SIG-M5 (cell line): Measurements from ENCODE around the gene NEK3.
A peak's percentile ranks its signal among the peaks of the same experiment; 100 is the strongest.
"Not testable (repeated sequence)": the region's sequence is repeated elsewhere in the genome, so short reads cannot be mapped to it uniquely, and the experiment has no call there.

ENCODE experiments used
- DNase-seq: peaks from one replicate; lab custom pipeline; 2025; lab: John Stamatoyannopoulos, UW

The NEK3 gene, protein sequence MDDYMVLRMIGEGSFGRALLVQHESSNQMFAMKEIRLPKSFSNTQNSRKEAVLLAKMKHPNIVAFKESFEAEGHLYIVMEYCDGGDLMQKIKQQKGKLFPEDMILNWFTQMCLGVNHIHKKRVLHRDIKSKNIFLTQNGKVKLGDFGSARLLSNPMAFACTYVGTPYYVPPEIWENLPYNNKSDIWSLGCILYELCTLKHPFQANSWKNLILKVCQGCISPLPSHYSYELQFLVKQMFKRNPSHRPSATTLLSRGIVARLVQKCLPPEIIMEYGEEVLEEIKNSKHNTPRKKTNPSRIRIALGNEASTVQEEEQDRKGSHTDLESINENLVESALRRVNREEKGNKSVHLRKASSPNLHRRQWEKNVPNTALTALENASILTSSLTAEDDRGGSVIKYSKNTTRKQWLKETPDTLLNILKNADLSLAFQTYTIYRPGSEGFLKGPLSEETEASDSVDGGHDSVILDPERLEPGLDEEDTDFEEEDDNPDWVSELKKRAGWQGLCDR

DNA sequence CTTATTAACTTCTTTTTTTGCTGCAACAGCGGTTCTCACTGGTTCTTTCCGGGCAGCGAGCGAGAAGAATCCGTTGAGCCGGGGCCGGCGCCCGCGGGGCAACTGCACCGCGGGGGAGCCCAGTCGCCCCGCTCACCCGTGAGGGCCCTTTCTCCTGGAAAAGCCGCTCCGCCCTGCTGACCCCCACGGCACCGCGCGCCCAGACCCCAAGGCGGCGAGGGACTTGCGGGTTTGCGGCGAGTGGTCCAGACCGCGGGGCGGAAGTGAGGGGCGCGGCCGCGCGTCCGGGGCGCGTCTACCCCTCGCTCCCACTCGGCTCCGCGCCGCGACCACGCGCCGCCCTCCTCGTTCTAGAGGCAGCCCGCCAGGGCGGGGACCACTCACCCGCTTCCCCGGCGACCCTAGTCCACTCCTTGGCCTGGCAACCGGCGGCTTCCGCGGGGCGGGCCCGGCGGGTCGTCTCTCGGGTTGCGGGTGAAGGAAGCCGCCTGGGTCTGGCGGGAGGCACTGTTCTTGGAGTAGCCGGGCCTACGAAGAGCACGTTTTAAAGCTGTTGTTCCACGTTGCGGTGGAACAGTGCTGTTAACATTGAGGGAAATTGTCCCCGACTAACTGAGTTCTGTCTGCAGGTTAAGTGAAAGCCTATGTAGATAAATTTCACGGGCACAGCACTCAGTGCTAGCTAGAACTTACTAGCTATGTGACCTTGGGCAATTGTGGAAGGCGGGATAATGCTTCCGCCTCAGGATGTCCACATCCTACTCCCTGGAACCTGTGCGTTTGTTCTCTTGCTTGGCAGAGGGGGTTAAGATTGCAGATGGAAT lies at the start of gene NEK3:
TSS of gene NEK3 (minus strand) at position 439 of the 824 bp plus-strand sequence. CDS start 3,406 bp downstream, outside the sequence.
- no peak for DNase-seq

DNA sequence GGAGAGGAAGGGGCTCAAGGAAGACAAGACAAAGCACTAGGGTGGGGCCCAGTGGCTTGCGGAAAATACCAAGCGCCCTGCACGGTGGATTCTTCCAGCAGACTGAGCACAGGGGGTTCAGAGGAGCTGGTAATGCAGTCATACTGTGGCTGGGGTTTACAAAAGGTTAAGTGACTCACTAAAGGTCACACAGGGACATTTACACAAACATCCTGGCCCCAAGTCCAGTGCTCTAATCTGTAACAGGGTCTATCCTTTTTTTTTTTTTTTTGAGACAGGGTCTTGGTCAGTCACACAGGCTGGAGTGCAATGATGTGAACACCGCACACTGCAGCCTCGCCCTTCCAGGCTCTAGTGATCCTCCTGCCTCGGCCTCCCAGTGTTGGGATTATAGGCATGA lies 49.0 kb upstream of the NEK3 start:
- not testable (repeated sequence) for DNase-seq

DNA sequence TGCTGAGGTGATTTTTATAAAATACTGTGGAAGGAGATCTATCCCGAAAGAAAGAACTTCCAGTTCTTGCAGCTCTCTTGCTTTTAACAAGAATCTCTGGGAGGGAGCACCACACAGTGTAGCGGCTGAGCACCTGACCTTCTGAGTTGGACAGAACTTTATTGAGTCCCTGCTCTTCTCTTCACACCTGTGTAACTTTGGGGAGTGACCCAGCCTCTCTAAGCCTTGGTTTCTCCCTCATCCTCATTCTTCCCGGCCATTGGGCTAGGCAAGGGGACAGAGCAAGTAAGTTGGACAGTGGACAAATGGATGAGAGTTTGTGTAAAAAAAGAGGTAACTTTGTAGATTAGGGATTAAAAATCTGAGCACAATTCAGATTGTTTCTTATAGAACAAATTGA lies 48.5 kb upstream of the NEK3 start:
- not testable (repeated sequence) for DNase-seq

DNA sequence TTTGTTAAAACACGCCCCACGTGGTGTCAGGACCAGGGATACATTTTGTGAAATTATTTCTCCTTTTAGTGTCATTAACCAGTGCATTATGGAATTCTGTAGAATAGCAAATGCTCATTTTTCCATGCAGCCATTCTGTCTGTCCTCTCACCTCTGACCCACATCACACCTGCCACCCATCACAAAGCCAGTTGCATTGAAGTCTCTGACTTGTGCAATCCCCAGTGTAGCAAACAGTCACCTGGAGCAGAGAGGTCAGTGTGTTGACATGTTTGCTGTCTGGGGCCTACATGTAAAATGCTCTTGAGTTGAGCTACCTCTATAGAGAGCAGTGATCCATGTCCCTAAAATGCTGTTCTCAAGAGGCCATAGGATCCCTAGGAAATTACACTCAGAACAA lies 47.9 kb upstream of the NEK3 start:
- not testable (repeated sequence) for DNase-seq

DNA sequence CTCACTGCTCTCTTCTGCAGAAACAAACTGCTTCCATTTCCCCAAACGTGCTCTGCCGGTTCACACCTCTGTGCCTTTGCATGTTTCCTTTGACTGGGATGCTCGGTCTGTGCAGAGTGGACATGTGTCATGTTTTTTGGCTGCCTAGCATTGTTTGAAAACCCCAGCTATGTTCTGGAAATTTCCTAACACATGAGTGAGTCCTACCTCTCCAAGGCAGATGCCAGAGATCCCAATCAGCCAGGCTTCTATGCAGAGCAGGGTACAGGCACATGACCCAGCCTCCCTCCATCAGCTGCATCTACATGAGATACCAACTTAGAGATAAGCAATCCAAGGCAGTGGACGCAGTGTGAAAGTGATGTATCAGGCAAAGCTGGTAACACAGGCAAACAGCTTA lies 45.1 kb upstream of the NEK3 start:
- DNase-seq, result not testable (repeated sequence)

DNA sequence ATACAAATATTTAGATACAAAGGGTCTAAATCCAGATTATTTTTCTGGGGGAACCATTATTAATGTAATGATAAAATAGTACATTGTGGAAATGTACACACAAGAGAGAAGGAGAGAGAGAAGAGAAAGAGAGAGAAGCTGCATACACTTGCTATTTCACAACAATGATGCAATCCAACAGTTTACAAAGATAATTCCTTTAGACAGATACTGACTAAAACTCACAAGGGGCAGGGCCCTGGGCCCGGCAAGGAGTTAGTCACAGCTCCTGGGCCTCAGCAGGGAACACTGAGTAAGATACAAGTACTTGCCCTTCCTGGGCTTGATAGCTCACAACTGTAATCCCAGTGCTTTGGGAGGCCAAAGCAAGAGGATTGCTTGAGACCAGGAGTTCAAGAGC lies 44.5 kb upstream of the NEK3 start:
- peak; percentile 54 for DNase-seq

DNA sequence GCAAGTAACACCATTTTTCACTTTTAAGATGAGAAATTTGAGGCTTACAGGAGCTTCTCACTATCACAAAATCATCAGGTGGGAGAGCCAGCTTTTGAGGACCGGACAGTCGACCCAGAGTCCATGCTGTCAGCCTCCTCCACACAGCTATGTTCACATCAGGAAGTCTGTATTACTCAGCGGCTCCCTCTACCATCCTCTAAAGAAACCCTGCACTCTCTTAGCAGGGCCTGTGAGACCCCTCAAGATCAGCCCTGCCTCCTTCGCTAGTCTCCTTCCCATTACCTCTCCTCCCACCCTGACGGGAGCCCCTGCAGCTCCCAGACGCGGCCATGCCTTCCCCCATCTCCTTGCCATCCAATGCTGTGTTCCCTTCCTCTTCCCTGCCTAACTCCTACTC lies 43.1 kb upstream of the NEK3 start:
- not testable (repeated sequence) for DNase-seq

DNA sequence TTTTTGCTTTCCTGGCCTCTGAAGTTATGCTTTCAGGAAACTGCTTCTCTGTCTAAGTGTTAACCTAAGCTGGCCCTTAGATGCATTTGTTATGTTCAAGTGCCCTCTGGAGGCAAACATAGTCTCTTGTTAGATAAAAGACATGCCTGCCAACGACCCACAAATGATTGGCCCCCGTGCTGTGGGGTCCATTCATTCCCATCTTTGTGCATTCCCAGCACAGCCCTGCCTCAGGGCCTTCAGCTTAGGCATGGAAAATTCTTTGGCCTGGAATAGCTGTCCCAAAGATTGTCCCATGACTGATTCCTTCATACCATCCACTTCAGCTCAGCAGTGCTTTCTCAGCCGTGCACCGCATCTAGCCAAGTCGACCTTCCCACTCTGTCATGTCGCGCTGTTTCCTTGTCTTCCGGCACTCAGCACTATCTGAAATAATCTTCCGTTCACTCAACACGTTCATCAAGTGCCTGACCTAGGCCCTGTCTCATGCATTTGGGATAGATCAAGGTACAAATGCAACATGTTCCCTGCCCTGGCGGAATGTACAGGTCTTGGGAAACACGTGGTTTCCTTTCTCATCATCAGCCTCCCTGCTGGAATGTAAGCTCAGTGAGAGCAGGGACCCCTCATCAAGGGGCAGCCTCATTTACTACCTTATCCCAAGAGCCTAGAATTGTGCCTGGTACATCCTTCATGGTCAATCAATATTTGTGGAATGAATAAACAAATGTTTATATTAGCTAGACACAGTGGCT lies 42.2 kb upstream of the NEK3 start:
- DNase-seq, result not testable (repeated sequence)

DNA sequence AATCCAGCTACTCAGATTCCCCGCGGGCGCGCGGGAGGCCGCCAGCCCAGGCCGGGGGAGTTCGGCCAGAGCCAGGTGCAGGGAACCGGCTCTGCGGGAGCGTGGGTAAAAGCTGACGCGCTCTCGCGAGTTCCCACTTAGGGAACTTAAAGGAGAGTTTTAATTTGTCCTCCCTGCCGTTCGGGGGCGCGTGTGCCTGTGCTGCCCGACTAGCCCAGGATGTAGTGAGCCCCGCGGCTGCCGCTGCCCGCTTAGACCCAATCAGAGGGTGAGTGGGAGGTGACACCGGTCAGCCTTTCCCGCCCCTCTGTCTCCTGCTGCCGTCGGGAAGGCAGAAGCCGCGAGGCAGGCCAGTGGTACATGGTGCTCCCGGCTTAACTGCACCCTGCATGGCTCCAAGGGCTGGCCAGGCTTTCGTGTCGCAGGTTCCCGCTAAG lies 36.0 kb upstream of the NEK3 start:
- no peak for DNase-seq

DNA sequence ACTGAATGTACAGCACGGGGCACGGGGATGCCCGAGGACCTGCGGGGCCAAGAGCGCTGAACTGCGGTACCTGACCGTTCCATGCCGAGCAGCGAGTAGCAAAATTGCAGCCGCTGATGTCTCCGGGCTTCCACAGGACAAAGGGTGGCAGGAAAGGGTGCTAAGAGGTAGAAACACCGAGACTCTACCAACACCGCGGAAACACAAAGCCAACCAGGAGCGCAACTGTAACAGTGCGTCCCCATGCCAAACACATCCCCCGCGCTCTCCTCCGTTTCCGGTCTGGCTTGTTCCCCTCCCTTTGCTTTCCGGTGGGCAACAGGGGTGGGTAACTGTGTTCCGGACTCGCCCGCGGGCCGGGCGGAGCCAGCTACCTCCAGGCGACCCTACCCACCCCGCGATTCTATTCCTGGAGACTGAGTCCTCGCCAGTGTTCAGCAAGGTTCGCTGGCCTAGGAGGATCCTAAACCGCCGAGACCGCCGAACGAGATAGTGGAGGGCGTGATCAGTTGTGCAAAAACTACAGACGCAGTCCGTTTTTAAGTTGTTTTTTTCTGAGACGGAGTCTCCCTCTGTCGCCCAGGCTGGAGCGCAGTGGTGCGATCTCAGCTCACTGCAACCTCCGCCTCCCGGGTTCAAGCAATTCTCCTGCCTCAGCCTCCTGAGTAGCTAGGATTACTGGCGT lies 34.9 kb upstream of the NEK3 start:
- DNase-seq, result no peak

DNA sequence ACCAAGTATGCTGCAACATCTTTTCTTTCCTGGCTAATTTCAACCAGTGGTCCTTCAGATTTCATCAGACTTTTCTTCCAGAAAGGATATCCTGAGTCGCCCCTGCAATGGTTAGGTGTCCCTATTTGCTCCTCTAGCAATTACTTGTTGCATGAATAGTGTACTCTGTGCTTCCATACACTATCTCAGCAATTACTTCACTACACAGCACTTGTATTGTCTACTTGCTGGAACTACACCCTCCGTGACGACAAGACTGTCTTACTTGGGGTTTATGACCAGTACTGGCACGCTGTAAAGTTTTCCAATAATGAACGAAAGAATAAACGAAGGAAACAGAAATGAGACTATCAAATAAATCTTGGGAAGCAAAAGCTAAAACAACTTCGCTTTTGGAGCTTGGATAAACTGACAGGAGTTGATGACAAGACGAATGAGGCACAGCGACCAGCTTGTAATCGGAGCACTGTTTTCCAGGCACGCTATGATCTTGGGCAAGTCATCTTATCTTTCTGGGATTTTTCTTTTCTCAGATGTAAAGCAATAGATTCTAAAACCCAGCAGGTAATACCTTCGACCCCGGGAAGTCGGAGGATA lies 34.3 kb upstream of the NEK3 start:
- DNase-seq, result not testable (repeated sequence)

DNA sequence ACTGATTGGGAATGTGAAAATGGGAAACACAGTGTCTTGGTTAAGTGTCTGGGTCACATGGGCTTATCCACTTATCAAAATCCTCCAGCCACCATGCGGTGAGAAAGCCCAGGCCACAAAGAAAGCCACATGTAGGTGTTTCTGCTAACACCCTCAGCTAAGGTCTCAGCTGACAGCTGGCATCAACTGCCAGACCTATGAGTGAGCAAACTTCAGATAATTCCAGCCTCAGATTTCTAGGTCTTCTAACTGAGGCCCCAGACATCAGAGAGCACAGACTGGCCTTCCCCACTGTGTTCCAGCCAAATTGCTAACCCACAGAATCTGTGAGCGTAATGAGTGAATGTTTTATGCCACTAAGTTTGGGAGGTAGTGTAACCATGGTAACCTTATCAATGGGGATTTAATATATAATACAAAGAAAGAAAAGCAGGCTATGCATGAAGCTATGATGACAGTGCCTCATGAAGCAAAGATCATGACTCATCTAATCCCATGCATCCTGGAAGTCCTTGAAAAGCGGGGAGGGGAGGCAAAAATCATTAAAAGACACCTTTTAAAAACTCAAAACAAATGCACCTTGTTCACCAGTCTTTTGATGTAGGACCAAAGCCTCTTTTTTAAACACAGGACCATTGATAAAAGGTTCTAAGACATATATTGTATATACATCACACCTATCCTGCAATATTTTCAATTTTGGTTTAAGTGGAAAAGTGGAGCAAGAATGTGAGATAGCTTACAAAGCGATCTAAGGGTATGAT lies 28.2 kb upstream of the NEK3 start:
- DNase-seq, result not testable (repeated sequence)

DNA sequence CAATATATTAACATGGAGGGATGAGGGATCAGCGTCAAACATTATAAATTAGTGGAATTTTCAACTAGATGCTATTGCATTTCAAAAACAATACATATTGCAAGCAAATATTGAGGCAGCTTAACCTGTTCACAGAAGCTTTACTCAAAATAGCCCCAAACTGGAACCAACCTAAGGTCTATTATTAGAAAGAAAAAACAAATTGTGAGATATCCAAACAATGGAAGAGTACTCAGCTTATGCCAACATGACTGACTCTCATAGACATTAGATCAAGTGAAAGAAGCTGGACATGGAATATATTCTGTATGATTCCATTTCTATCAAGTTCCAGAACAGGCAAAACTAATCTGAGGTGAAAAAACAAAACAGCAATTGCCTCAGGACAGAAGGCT lies 27.6 kb upstream of the NEK3 start:
- DNase-seq, result no peak

DNA sequence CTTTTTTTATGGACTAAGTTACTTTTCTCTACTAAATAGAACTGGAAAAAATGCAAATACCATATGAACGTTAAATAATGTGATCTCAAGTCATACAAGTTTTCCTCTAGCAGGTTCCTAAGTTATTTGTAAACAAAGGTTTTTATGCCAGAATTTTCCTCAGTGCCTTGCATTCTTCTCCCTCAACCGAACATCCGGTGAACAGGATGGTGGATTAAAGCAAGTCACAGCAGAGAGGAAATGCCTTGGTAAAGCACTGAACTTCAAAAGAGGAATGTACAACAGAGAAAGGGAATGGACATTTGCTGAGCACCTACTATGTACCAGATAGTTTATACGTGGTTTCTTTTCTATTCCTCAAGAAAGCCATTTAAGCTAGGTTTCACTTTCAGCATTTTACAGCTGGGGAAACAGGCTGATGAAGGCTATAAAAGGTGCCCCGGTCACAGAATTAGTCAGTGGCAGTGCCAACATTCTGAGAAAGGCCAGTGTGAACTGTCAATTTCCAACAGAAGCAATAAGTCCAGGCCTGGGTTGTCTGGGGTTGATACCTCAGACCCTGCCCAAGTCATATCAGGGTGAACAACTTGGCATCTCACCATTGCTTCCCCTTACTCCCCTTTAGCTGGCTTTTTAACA lies 22.0 kb upstream of the NEK3 start:
- DNase-seq, result not testable (repeated sequence)

DNA sequence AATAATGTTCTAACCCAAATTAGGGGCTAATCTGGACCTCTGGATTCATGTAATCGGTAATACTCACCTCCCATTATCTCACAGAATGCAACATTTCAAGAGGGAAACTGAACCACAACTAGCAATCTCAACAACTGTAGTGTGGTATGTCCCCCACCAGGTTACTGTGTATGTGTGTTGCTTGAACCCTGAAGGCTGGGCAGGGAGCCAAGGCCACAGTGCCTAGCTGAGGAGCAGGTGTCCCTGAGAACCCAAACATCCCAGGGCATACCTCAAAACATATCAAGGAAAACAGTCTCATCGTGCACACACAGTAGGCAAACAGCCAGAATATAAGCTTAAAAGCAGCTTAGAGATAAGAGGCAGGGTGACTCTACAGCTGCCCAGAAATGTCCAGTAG lies 20.5 kb upstream of the NEK3 start:
- DNase-seq, result no peak

DNA sequence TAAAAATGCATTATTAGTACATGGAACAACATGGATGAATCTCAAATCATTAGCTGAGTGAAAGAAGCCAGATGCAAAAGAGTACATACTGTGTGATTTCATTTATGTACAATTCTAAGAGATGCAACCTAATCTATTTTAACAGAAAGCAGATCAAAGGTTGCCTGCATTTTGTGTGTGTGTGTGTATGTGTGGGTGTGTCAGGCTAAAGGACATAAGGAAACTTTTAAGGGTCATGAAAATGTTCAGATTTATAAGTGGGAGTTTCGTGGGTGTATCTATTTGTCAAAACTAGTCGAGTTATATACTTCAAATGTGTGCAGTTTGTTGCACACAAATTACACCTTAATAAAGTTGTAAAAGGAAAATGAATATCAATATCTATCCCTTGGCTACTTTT lies 17.9 kb upstream of the NEK3 start:
- no peak for DNase-seq

DNA sequence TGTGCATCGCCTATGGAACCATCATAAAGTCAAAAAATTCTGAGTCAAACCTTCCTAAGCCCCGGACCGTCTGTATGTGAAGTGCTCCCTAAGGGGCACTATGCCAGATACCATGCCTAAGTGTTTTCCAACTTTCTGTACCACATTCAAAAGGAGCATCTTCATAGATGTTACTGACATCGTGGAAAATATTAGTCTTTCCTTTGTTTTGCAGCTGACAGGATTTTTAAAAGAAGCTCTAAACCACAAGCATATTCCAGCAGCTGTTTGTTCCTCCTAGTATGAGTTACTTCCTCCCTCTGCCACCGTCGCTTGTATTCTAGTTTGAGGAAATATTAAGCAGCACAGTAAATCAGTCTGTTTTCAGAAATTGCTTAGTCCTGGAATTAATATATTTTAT lies 14.6 kb upstream of the NEK3 start:
- not testable (repeated sequence) for DNase-seq

DNA sequence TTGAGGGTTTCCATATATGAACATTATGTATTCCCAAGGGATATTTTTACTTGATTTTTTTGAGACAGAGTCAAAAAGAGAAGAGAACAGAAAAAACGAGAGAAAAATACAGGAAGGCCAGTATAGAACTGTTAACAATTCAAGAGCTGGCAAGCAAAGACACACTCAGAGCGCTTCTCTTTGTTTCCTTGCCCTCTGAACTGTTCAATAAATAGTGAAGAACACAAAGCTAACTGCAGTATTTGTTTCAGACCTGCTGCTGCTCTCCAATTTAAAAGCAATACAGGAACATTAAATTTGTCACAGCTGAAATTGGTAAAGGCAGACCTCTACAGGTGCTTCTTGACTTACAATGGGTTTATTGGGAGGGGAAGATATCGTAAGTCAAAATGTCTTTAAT lies 14.0 kb upstream of the NEK3 start:
- DNase-seq, result no peak

DNA sequence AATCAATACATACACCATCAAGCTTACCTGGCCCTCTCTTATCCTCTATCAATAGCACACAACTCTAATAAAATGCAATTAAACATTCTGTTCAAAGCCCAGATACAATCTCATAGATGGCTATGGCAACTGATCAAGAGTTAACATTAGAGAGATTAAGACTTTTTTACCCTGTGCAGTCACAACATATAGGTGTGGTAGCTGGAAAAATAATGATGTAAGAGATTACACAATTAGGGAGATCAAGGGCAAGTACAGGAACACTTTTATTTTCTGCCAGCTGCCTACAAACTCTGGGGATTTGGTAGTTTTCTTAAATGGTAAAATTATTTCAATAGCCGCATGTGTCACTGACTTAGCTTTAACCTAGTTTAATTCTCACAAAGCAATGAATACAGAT lies 12.3 kb upstream of the NEK3 start:
- DNase-seq, result not testable (repeated sequence)
